Retinal pigment epithelial cell (primary cell): Measurements from ENCODE around the gene ANO4.
"Not testable (repeated sequence)": the region's sequence is repeated elsewhere in the genome, so short reads cannot be mapped to it uniquely, and the experiment has no call there.

Source experiments
- DNase-seq: peaks from one replicate; pipeline ENCODE4 v3.0.0-alpha.2; 2010; ENCODE audit warnings: low read depth
- H3K4me3 ChIP-seq: 2 replicates; pipeline ENCODE4 v1.5.1; 2011; ENCODE audit warnings: mild to moderate bottlenecking, low read length, control low read depth, moderate library complexity
- TF ChIP-seq, protein P1 (sequence below): conservative IDR thresholded peaks from 2 replicates; pipeline ENCODE4 v1.5.1; 2011; ENCODE audit warnings: low read depth, low read length, control low read depth, inconsistent platforms

Gene ANO4

GRCh38 chr12:100982511-100983183 lies 188.1 kb downstream of the ANO4 start:
- DNase-seq = no peak
- H3K4me3 ChIP-seq = no peak overlapping the region
- TF ChIP-seq, protein P1, sequence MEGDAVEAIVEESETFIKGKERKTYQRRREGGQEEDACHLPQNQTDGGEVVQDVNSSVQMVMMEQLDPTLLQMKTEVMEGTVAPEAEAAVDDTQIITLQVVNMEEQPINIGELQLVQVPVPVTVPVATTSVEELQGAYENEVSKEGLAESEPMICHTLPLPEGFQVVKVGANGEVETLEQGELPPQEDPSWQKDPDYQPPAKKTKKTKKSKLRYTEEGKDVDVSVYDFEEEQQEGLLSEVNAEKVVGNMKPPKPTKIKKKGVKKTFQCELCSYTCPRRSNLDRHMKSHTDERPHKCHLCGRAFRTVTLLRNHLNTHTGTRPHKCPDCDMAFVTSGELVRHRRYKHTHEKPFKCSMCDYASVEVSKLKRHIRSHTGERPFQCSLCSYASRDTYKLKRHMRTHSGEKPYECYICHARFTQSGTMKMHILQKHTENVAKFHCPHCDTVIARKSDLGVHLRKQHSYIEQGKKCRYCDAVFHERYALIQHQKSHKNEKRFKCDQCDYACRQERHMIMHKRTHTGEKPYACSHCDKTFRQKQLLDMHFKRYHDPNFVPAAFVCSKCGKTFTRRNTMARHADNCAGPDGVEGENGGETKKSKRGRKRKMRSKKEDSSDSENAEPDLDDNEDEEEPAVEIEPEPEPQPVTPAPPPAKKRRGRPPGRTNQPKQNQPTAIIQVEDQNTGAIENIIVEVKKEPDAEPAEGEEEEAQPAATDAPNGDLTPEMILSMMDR = no peak

GRCh38 chr12:100984796-100985195 lies 190.2 kb downstream of the ANO4 start:
- DNase-seq = no peak
- TF ChIP-seq, protein P1 = no peak
- no peak overlapping the region for H3K4me3 ChIP-seq

- TF ChIP-seq, protein P1 = no peak
- H3K4me3 ChIP-seq = no peak overlapping the region
- no peak for DNase-seq
These were observed 192.3 kb downstream of the ANO4 start for GRCh38 chr12:100986595-100987547.

GRCh38 chr12:100987552-100988521 lies 193.3 kb downstream of the ANO4 start:
- DNase-seq = peak; percentile 2
- H3K4me3 ChIP-seq = no peak overlapping the region
- TF ChIP-seq, protein P1 = peak; percentile 70

GRCh38 chr12:100989509-100989908 lies 194.9 kb downstream of the ANO4 start:
- not testable (repeated sequence) for H3K4me3 ChIP-seq, DNase-seq

- TF ChIP-seq, protein P1 = no peak
- no peak overlapping the region for H3K4me3 ChIP-seq
- DNase-seq = no peak
These were observed 196.5 kb downstream of the ANO4 start for GRCh38 chr12:100991102-100991501.

- no peak for DNase-seq
- TF ChIP-seq, protein P1 = no peak
- H3K4me3 ChIP-seq = no peak overlapping the region
These were observed 197.6 kb downstream of the ANO4 start for GRCh38 chr12:100992194-100992593.
